GM21423 (cell line): ENCODE data around the gene OBSCN.

ENCODE experiments used
- ATAC-seq: cut with Tn5 transposase; IDR thresholded peaks from one replicate; pipeline ENCODE4 v1.9.1; 2021; ENCODE audit warnings: mild to moderate bottlenecking, moderate library complexity; ENCODE audit not compliant: unreplicated experiment

Gene OBSCN

DNA sequence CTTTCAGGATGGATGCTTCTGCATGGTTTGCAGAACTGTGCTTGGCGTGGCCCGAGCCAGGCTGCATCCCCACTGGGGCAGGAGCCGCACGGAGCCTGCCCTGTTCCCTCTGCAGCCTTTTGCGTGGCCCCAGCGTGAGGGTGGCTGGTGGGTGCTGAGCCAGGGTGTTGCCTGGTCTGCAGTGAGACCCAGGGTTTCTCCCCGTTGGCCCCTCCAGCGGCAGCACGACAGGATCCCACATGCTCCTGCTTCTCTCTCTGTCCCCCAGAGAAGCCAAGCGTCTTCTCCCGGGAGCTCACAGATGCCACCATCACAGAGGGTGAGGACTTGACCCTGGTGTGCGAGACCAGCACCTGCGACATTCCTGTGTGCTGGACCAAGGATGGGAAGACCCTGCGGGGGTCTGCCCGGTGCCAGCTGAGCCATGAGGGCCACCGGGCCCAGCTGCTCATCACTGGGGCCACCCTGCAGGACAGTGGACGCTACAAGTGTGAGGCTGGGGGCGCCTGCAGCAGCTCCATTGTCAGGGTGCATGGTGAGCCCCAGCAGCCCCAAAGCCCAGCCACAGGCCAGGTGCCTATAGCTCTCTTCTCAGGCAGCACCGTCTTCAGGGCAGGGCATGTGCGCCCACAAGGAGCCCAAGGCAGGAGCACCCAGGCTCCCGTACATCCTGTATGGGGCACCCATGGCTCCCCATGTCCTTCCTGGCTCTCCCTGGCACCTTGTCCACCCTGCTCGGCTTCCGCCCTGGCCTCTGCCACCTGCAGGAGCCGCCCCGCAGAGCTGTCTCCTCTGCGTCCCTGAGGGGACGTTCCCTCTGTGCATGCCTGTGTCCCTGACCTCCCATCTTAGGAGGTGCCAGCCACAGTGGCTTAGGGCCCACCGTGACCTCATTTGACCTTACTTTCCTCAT, 78.9 kb downstream of the OBSCN start:
- no peak for ATAC-seq

DNA sequence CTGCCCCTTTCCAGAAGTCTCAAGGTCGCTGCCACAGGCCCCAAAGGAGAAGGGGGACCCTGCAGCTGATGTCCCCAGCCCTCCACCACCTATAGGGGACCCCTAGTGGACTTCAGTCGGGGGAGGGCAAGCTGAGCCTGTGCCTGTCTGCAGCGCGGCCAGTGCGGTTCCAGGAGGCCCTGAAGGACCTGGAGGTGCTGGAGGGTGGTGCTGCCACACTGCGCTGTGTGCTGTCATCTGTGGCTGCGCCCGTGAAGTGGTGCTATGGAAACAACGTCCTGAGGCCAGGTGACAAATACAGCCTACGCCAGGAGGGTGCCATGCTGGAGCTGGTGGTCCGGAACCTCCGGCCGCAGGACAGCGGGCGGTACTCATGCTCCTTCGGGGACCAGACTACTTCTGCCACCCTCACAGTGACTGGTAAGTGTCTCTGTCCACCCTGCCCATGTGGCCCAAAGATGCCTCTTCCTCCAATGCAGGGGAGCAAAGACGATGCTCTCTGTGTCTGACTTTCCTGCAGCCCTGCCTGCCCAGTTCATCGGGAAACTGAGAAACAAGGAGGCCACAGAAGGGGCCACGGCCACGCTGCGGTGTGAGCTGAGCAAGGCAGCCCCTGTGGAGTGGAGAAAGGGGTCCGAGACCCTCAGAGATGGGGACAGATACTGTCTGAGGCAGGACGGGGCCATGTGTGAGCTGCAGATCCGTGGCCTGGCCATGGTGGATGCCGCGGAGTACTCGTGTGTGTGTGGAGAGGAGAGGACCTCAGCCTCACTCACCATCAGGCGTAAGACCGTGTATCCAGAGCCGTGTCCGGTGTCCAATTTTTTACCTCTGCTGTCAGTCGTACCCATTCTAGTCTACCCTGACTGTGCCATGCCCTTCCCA, 79.9 kb downstream of the OBSCN start:
- ATAC-seq: no peak

DNA sequence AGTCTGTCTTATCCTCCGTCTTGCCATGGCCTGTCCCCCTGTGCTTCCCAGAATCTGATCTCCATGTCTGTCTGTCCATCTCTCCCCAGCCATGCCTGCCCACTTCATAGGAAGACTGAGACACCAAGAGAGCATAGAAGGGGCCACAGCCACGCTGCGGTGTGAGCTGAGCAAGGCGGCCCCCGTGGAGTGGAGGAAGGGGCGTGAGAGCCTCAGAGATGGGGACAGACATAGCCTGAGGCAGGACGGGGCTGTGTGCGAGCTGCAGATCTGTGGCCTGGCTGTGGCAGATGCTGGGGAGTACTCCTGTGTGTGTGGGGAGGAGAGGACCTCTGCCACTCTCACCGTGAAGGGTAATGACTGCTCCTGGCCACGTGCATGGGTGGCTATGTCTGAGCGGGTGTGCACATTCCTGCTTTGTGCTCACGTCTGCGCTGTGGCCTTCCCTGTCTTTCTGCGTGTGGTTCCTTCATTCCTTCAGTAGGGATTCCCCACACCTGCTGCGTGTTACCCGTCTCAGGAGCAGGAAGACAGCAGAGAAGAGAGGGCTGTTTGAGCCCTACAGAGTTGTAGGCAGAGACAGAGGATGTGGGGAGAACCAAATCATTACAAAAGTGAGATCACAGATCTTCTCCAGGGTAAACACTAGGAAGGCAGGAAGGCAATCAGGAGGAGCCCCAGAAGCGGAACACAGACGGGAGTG, 80.8 kb downstream of the OBSCN start:
- ATAC-seq: no peak

DNA sequence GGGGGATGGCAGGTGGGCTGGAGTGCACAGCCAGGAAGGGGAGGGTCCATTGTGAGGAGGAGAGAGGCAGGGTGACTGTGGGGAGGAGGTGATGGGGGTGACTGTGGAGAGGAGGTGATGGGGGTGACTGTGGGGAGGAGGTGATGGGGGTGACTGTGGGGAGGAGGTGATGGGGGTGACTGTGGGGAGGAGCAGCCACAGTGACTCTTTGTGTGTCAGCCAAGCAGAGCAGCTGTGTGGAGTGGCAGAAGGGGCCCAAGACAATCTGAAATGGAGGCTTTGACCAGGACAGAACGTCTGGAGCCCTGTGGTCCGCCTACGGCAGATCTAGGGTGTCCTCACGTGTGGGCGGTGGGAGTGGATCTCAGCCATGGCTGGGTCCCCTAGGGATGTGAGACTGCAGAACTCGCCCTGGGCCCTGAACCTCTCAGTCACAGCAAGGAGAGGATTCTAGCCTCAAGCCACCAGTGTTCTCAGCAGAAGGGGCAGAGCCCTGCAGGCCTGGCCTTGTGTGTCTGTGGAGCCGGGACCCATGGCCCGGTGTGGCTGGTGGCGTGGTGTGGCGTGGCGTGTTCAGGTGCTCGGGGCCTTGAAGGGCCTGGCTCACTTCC, 81.5 kb downstream of the OBSCN start:
- no peak for ATAC-seq

DNA sequence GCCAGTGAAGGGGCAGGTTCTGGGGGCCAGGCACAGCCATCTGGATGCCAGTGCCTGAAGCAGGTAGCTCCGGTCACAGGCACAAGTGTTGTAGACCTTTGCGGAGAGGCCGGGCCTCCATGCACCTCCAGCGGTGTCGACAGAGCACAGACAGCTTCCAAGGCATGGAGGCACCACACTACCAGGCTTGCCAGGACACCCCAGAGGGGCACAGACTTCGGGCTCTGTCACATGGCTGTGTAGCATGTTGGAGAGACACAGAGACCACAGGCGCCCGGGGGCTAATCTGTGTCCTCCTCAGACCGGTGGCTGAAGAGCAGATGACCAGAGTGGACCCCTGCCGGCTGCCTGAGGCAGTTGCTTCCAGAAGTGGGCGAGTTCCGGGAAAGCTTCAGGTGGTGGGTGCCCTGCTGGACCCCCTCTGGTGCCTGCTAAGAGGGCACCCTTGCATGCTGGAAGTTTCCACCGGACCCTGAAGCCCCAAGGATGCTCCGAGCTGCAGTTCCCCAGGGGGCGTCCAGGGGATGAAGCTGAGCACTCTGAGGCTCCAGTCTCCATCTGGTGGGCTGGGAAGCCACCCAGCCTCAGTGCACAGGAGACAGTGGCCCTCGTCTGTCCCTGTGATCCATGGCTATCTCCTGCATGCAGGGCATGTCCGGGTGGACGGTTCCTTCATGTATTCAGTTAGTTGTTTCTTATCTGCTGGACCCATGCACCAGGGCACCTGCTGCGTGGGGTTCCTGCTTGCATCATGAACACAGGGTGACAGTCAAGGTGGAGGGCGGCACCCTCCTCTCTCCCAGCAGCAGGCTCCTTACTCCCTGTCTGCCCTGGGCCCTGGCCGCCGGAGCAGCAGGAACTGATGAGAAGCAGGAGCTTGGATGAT, 82.4 kb downstream of the OBSCN start:
- no peak for ATAC-seq

DNA sequence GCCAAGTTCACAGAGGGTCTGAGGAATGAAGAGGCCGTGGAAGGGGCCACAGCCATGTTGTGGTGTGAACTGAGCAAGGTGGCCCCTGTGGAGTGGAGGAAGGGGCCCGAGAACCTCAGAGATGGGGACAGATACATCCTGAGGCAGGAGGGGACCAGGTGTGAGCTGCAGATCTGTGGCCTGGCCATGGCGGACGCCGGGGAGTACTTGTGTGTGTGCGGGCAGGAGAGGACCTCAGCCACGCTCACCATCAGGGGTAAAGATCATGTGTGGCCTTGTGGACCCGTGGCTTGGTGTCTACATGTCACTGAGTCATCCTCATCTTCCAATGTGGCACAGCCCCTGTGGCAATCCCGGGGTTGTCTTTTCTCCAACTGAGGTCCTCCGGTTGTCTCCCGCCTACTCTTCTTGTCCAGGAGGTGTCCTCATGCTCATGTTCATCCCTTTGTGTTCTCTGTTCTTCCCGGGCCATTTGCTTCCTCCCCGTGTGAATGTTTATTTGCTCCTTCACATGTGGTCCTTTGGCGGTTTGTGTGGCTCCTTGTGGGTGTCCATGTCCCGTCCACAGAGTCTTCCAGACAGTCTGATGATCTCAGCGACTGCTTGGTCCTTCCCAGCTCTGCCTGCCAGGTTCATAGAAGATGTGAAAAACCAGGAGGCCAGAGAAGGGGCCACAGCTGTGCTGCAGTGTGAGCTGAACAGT, 84.2 kb downstream of the OBSCN start:
- ATAC-seq: no peak

DNA sequence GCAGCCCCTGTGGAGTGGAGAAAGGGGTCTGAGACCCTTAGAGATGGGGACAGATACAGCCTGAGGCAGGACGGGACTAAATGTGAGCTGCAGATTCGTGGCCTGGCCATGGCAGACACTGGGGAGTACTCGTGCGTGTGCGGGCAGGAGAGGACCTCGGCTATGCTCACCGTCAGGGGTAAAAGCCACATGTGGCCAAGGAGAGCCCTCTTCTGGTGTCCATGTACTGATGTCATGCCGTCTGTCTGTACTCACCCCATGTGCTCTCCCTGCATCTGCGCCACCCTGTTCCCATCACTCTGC, 84.7 kb downstream of the OBSCN start:
- ATAC-seq: no peak

DNA sequence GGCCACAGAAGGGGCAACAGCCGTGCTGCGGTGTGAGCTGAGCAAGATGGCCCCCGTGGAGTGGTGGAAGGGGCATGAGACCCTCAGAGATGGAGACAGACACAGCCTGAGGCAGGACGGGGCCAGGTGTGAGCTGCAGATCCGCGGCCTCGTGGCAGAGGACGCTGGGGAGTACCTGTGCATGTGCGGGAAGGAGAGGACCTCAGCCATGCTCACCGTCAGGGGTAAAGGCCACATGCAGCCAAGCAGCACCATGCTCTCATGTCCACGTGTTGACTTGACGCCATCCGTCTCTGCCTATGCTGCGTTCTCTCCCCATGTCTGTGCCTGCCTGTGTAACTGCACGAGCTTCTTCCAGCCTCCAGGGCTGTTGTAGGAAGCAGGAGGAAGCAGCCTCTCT, 85.5 kb downstream of the OBSCN start:
- no peak for ATAC-seq

DNA sequence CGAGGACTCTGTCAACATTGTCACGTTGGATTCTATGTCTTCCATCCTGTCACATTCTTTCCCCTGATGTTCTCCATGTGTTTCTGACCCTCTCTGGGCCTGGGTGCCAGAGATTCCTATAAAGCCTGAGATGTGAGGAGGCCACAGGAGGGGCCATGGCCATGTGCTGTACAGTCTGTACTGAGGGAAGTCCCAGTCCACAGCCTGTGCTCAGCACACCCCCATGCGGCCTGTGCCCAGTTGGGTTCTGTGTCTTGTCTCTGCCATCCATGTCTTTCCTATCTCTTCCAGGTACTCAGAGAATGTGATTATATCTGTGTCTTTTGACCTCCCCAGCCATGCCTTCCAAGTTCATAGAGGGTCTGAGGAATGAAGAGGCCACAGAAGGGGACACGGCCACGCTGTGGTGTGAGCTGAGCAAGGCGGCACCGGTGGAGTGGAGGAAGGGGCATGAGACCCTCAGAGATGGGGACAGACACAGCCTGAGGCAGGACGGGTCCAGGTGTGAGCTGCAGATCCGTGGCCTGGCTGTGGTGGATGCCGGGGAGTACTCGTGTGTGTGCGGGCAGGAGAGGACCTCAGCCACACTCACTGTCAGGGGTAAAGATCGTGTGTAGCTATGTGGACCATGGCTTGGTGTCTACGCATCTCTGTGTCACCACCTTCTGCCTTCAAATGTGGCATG, 86.1 kb downstream of the OBSCN start:
- no peak for ATAC-seq

DNA sequence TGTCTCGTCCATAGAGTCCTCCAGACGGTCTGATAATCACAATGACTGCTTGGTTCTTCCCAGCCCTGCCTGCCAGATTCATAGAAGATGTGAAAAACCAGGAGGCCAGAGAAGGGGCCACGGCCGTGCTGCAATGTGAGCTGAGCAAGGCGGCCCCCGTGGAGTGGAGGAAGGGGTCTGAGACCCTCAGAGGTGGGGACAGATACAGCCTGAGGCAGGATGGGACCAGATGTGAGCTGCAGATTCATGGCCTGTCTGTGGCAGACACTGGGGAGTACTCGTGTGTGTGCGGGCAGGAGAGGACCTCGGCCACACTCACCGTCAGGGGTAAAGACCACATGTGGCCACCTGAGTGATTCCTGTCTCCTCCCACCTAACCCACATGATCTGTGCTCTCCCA, 86.9 kb downstream of the OBSCN start:
- ATAC-seq: no peak

DNA sequence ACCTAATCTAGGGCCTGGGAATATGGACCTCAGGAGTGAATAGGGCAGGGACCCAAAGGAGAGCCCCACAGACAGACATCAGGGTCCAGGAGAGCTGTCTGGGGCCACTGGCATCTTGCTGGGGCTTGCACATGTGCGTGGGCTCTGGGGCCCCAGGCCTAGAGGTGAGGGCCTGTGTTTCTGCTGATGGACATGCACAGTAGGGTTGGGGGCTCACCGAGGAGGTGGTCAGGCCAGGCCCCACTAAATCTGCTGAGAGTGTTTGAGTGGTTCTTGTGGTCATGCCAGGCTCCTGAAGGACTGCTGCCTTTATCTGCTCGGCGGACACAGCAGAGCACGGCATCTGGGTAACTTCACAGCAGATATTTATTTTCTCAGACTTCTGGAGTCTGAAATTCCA, 87.4 kb downstream of the OBSCN start:
- no peak for ATAC-seq

DNA sequence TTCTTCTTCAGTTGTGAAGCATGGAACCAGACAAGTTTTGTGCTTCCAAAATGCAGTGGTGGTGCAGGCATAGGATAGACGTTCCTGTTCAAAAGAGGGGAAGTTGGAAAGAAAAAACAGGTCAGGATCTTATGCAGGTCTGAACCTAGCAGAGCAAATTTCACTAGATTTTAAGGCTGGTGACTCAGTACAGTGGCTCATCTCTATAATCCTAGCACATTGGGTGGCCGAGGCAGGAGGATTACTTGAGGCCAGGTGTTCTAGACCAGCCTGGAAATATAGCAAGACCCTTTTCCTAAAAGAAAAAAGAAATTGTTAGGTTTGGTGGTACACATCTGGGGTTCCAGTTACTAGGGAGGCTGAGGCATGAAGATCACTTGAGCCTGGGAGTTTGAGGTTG, 88.1 kb downstream of the OBSCN start:
- ATAC-seq: no peak

DNA sequence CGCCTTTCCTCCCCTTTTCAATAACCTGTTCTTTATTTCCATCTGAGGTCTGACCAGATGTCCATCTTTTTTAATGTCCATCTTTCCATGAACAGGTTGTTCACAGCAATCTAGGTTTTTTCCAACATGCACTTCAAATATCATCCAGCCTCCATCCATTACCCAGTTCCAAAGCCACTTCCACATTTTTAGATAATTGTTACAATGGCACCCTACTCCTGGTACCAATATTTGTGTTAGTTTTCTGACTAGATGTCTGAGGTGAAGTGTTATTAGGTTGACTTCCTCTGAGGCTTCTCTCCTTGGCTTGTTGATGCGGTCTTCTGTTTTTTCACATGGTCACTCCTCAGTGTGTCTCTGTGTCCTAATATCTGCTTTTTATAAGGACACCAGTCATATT, 89.4 kb downstream of the OBSCN start:
- ATAC-seq: no peak

DNA sequence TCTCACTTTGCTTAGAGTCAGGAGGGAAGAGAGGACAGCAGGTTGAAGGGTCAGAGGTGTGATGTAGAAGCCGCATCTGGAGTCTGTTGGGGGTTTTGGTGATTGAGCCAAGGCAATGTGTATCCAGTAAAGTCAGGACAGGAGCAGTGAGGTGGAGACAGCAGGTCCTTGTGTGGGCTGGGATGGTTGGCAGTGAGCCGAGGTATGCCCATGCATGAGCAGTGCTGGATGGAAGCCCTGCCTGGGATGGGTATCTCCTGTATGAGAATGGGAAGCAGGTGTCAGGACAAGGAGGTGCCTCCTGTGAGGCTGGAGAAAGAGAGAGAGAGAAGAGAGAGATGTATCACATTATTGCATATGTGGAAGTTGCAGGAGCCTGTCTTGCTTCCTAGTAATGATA, 90.0 kb downstream of the OBSCN start:
- no peak for ATAC-seq

DNA sequence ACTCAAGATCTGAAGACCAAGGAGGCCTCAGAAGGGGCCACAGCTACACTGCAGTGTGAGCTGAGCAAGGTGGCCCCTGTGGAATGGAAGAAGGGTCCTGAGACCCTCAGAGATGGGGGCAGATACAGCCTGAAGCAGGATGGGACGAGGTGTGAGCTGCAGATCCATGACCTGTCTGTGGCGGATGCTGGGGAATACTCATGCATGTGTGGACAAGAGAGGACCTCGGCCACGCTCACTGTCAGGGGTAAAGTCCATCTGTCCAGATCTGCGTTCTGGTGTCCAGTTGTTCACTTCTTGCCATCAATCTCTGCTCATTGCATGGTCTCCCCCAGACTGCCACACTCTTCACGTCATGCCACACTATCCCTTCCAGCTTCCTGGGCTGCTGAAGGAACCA, 90.6 kb downstream of the OBSCN start:
- ATAC-seq: no peak

DNA sequence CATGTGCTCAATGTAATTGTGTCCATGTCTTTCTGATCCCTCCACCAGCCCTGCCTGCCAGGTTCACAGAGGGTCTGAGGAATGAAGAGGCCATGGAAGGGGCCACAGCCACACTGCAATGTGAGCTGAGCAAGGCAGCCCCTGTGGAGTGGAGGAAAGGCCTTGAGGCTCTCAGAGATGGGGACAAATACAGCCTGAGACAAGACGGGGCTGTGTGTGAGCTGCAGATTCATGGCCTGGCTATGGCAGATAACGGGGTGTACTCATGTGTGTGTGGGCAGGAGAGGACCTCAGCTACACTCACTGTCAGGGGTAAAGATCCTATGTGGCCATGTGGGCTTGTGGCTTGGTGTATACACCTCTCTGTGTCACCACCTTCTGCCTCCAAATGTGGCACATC, 91.4 kb downstream of the OBSCN start:
- ATAC-seq: no peak

DNA sequence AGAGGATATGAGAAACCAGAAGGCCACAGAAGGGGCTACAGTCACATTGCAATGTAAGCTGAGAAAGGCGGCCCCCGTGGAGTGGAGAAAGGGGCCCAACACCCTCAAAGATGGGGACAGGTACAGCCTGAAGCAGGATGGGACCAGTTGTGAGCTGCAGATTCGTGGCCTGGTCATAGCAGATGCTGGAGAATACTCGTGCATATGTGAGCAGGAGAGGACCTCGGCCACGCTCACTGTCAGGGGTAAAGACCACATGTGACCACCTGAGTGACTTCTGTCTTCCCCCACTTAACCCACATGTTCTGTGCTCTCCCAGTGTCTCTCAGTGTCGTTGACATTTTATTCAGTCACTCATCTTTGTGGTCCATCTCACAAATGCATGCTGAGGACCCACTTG, 92.1 kb downstream of the OBSCN start:
- ATAC-seq: no peak

DNA sequence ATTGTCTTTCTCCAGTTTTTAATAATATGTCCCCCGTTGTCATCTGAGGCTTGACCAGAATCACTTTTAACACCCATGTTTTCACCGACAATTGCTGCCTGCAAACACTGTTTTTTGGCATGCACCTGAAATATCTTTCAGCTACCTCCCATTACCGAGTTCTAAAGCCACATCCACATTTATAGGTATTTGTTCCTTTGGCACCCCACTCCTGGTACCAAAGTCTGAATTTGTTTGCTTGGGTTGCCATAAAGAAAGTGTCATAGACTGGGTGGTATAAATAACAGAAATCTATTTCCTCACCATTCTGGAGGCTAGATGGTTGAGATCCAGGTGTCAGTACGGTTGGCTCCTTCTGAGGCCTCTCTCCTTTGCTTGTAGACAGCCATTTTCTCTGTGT, 94.2 kb downstream of the OBSCN start:
- no peak for ATAC-seq

DNA sequence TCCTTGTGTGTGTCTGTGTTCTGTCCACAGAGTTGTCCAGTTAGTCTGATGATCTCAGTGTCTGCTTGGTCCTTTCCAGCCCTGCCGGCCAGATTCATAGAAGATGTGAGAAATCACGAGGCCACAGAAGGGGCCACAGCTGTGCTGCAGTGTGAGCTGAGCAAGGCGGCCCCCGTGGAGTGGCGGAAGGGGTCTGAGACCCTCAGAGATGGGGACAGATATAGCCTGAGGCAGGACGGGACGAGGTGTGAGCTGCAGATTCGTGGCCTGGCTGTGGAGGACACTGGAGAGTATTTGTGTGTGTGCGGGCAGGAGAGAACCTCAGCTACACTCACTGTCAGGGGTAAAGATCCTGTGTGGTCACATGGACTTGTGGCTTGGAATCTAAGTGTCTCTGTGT, 95.8 kb downstream of the OBSCN start:
- ATAC-seq: no peak
